ENCODE data around the gene MLLT6. TPM values are rescaled to one million over a fixed set of nuclear protein-coding genes. Genes with fewer than 3 reads are reported as not detected.

Gene MLLT6
- polyA plus RNA-seq, 2 of the 4 experiments (the other 2 are of a cell fraction) = 28.3 to 28.9 TPM

DNA sequence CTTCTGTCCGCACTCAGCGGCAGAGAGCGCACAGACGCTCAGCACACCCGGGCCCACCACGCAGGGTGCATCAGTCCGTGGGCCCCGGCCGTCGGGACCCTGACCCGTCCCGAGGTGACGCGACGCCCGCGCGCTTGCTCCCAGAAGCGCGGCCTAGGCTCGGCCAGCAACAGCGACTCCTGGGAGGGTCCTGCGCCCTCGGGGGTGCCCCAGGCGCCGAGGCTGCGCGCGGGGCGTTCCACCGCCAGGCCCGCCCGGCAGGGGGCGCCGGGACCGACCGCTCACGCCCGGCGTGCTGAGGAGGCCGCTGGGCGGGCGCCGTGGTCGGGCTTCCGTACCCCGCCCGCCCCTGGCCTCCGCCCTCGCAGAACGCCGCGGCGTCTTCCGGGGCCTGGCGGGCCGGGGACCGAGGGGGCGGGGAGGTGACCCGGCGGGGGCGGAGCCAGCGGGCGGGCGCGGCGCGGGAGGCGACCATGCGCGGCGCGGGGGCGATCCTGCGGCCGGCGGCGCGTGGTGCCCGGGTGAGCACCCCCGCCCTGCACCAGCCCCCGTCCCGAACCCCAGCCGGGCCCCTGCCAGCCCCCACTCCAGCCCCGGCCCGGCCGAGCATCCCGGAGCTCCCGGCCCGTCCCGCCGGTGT is 24.9 kb downstream of the MLLT6 start, which contains the start of gene CISD3 (continued):
- TF ChIP-seq MYC (IDR thresholded peaks at IDR 0.05; ENCODE audit: borderline replicate concordance, low read length) (peak; percentile 67), FOXS1 (CRISPR knock-in tag; IDR thresholded peaks at IDR 0.05) (no peak), CHD4 (IDR thresholded peaks at IDR 0.05; ENCODE audit: borderline replicate concordance) (no peak), RNF2 (IDR thresholded peaks at IDR 0.05; ENCODE audit: borderline replicate concordance, low read depth) (no peak), JUN (IDR thresholded peaks at IDR 0.05) (peak; percentile 87 to 90), CHD2 (IDR thresholded peaks at IDR 0.05; ENCODE audit: low read length, partially characterized antibody) (no peak), EHMT2 (IDR thresholded peaks at IDR 0.05; ENCODE audit: low read depth) (no peak), CBX8 (IDR thresholded peaks at IDR 0.05) (no peak), MAFK (IDR thresholded peaks at IDR 0.05; ENCODE audit: partially characterized antibody) (no peak), TFCP2L1 (CRISPR knock-in tag; IDR thresholded peaks at IDR 0.05) (no peak), MAZ (IDR thresholded peaks at IDR 0.05; ENCODE audit: borderline replicate concordance, low read depth, low read length) (no peak)
- TF ChIP-seq, protein P1, sequence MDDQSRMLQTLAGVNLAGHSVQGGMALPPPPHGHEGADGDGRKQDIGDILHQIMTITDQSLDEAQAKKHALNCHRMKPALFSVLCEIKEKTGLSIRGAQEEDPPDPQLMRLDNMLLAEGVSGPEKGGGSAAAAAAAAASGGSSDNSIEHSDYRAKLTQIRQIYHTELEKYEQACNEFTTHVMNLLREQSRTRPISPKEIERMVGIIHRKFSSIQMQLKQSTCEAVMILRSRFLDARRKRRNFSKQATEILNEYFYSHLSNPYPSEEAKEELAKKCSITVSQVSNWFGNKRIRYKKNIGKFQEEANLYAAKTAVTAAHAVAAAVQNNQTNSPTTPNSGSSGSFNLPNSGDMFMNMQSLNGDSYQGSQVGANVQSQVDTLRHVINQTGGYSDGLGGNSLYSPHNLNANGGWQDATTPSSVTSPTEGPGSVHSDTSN (IDR thresholded peaks at IDR 0.05) = peak; percentile 48; the same call in 1 of the 2 replicates

DNA sequence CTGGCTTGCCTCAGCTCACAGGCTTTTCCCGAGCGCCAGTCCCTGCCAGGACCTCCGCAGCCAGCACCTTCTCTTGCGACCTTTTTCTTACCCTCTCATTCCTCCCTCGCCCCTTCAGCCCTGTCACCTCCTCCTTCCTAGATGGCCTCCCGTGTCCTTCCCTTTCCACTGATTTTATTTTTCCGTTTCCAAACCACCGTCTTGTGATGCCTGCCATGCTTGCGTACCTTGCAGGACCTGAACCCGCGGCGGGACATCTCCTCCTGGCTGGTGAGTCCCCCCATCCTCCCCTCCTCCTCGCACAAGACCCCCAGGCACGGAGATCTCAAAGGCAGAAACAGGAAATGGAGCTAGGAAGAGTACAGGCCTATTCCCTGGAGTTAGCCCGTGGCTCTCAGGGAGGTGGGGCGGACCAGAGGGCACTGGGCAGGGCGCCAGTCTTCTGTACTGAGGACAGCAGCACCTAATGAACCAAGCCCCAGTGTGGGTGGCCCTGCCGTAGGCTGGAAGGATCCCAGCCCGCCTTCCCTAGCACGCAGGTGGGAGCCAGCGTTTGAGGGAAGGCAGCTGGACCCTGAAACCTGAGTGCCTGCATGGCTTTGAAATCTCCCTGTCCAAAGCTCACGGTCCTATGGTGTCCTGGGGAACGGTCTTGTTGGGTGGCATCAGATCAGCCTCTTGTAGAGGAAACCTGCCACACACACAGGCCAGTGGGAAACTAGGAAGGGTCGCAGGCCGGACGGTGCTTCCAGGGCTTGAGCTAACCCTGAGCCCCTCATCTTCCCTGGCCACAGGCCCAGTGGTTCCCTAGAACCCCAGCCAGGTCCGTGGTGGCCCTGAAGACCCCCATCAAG is 25.7 kb downstream of the MLLT6 start:
- H3K4me3 ChIP-seq = peak overlapping the region; percentile 77
- DNase-seq (ENCODE audit: low read depth in 1 of 2, low spot score in 1 of 2) (peak; percentile 61 to 65), FAIRE-seq (no peak), ATAC-seq (peak; percentile 28 to 59)
- TF ChIP-seq JUN (IDR thresholded peaks at IDR 0.05) = 0 out of 5 replicates have a peak, but pooled peaks of 1 of the 2 experiments have one; percentile 0
- no peak for TF ChIP-seq MAFK (IDR thresholded peaks at IDR 0.05; ENCODE audit: partially characterized antibody)
- TF ChIP-seq SREBF2 (IDR thresholded peaks at IDR 0.05) = no peak
- 9% methylated on average over 27 of the region's 27 CpGs for WGBS (ENCODE audit: missing lambda C conversion rate)
- peak overlapping the region; percentile 91 for H3K4me2 ChIP-seq
- no peaks in the 10 kb centered on the region for H3K9me3 ChIP-seq
- ChIA-PET POLR2A (interaction anchor here (0.7 to 2.1 kb wide), 6 partner anchors 11 to 139 kb away, joined by 3 to 8 read pairs (median 4); partner anchors contain the start of genes EPOP, LASP1 and PSMB3), CTCF (interaction anchor here (0.5 to 5.6 kb wide), 30 partner anchors 9 to 423 kb away, joined by 3 to 56 read pairs (median 4); partner anchors contain the start of genes EPOP, MLLT6, PCGF2 and PIP4K2B)
- H3K27ac ChIP-seq = peak overlapping the region; percentile 91 to 95
- H3K4me1 ChIP-seq = peaks cover 46% of the 10 kb centered on the region

DNA sequence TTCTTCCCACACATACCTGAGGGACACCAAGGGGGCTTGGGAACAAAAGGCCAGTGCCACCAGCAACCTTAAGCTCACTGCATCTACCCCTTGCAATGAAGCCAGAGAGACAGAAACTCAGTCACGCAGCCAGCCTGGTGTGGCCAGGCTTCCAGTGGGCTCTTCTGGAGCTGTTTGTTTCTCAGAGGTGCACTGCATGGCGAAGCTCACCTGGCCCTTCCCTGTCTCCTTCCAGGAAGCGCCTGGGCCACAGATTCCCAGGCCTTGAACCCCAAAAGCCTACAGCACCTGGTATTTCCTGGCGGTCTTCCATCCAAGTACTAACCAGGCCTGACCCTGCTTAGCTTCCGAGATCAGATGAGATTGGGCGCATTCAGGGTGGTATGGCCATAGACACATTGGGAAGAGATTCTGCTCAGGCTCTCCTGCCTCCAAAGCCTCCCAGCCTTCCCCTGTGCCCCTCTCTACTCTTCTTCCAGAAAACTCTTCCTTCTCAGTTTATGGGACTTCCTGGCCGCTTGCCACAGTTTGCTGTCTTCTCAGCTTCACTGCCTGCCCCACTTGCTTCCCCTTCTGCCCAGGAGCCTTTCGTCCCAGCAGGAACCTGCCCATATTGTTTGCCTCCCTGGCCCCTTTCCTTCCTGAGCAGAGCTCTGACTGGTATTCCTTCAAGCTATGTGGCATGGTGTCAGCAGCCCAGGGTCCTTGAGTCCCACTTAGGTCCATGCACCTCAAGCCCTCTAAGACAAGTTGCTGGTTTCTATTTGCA is 26.6 kb downstream of the MLLT6 start:
- CTCF ChIA-PET = interaction anchor here (0.5 to 5.6 kb wide), 22 partner anchors 8 to 422 kb away, joined by 3 to 56 read pairs (median 6); partner anchors contain the start of genes EPOP, MLLT6, PCGF2 and PIP4K2B
- FAIRE-seq (no peak), ATAC-seq (no peak), DNase-seq (ENCODE audit: low read depth in 1 of 2, low spot score in 1 of 2) (no peak)
- H3K4me1 ChIP-seq = peaks cover 41% of the 10 kb centered on the region
- POLR2A ChIA-PET = interaction anchor here (1.1 to 2.1 kb wide), 4 partner anchors 18 to 138 kb away, joined by 3 to 8 read pairs (median 4); partner anchors contain the start of genes LASP1 and PSMB3
- peak overlapping the region; percentile 91 for H3K4me2 ChIP-seq
- peak overlapping the region; percentile 91 to 95; a peak in 4 of 6 replicates for H3K27ac ChIP-seq
- H3K4me3 ChIP-seq = peak overlapping the region; percentile 77
- H3K9me3 ChIP-seq = no peaks in the 10 kb centered on the region
- 90% methylated on average over 8 of the region's 8 CpGs for WGBS (ENCODE audit: missing lambda C conversion rate)
- TF ChIP-seq HOXB13 (CRISPR knock-in tag; IDR thresholded peaks at IDR 0.05; ENCODE audit: low read depth) = no peak
- TF ChIP-seq, protein P2, sequence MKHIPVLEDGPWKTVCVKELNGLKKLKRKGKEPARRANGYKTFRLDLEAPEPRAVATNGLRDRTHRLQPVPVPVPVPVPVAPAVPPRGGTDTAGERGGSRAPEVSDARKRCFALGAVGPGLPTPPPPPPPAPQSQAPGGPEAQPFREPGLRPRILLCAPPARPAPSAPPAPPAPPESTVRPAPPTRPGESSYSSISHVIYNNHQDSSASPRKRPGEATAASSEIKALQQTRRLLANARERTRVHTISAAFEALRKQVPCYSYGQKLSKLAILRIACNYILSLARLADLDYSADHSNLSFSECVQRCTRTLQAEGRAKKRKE (CRISPR knock-in tag; IDR thresholded peaks at IDR 0.05; ENCODE audit: low read depth) = no peak
- TF ChIP-seq MAZ (IDR thresholded peaks at IDR 0.05; ENCODE audit: borderline replicate concordance, low read depth, low read length) = no peak
- no peak for TF ChIP-seq JUNB (IDR thresholded peaks at IDR 0.05)
- TF ChIP-seq, protein P3, sequence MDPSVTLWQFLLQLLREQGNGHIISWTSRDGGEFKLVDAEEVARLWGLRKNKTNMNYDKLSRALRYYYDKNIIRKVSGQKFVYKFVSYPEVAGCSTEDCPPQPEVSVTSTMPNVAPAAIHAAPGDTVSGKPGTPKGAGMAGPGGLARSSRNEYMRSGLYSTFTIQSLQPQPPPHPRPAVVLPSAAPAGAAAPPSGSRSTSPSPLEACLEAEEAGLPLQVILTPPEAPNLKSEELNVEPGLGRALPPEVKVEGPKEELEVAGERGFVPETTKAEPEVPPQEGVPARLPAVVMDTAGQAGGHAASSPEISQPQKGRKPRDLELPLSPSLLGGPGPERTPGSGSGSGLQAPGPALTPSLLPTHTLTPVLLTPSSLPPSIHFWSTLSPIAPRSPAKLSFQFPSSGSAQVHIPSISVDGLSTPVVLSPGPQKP (IDR thresholded peaks at IDR 0.05; ENCODE audit: low read depth, low read length) = no peak
- no peak for TF ChIP-seq GATA3 (IDR thresholded peaks at IDR 0.05; ENCODE audit: borderline replicate concordance)
- TF ChIP-seq HOXA7 (CRISPR knock-in tag; IDR thresholded peaks at IDR 0.05) = no peak
- TF ChIP-seq, protein P4, sequence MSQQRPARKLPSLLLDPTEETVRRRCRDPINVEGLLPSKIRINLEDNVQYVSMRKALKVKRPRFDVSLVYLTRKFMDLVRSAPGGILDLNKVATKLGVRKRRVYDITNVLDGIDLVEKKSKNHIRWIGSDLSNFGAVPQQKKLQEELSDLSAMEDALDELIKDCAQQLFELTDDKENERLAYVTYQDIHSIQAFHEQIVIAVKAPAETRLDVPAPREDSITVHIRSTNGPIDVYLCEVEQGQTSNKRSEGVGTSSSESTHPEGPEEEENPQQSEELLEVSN (IDR thresholded peaks at IDR 0.05; ENCODE audit: borderline replicate concordance, low read depth) = no peak
- no peak for TF ChIP-seq KDM5A (IDR thresholded peaks at IDR 0.05)
- TF ChIP-seq, protein P5, sequence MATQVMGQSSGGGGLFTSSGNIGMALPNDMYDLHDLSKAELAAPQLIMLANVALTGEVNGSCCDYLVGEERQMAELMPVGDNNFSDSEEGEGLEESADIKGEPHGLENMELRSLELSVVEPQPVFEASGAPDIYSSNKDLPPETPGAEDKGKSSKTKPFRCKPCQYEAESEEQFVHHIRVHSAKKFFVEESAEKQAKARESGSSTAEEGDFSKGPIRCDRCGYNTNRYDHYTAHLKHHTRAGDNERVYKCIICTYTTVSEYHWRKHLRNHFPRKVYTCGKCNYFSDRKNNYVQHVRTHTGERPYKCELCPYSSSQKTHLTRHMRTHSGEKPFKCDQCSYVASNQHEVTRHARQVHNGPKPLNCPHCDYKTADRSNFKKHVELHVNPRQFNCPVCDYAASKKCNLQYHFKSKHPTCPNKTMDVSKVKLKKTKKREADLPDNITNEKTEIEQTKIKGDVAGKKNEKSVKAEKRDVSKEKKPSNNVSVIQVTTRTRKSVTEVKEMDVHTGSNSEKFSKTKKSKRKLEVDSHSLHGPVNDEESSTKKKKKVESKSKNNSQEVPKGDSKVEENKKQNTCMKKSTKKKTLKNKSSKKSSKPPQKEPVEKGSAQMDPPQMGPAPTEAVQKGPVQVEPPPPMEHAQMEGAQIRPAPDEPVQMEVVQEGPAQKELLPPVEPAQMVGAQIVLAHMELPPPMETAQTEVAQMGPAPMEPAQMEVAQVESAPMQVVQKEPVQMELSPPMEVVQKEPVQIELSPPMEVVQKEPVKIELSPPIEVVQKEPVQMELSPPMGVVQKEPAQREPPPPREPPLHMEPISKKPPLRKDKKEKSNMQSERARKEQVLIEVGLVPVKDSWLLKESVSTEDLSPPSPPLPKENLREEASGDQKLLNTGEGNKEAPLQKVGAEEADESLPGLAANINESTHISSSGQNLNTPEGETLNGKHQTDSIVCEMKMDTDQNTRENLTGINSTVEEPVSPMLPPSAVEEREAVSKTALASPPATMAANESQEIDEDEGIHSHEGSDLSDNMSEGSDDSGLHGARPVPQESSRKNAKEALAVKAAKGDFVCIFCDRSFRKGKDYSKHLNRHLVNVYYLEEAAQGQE (IDR thresholded peaks at IDR 0.05) = no peak
- no peak for TF ChIP-seq FOXS1 (CRISPR knock-in tag; IDR thresholded peaks at IDR 0.05)
- no peak for TF ChIP-seq TP53 (CRISPR knock-in tag; IDR thresholded peaks at IDR 0.05)

All from A549 (cell line).